DOHH2 (cell line): ENCODE results near the gene GPSM1.

Experiments
- EZH2phosphoT487 ChIP-seq: fragments of 200-600 bp; sonication (generic); IDR thresholded peaks from 2 replicates; pipeline ENCODE4 v1.6.1; 2017; ENCODE audit warnings: borderline replicate concordance, mild to moderate bottlenecking, antibody characterized with exemption, low read length, moderate library complexity, mixed read lengths
- TF ChIP-seq, protein P1 (sequence below): fragments of 200-600 bp; sonication (generic); IDR thresholded peaks from one replicate; pipeline ENCODE4 v1.5.1; 2014; ENCODE audit warnings: antibody characterized with exemption, mild to moderate bottlenecking, low read depth, low read length; ENCODE audit not compliant: poor library complexity, severe bottlenecking

DNA sequence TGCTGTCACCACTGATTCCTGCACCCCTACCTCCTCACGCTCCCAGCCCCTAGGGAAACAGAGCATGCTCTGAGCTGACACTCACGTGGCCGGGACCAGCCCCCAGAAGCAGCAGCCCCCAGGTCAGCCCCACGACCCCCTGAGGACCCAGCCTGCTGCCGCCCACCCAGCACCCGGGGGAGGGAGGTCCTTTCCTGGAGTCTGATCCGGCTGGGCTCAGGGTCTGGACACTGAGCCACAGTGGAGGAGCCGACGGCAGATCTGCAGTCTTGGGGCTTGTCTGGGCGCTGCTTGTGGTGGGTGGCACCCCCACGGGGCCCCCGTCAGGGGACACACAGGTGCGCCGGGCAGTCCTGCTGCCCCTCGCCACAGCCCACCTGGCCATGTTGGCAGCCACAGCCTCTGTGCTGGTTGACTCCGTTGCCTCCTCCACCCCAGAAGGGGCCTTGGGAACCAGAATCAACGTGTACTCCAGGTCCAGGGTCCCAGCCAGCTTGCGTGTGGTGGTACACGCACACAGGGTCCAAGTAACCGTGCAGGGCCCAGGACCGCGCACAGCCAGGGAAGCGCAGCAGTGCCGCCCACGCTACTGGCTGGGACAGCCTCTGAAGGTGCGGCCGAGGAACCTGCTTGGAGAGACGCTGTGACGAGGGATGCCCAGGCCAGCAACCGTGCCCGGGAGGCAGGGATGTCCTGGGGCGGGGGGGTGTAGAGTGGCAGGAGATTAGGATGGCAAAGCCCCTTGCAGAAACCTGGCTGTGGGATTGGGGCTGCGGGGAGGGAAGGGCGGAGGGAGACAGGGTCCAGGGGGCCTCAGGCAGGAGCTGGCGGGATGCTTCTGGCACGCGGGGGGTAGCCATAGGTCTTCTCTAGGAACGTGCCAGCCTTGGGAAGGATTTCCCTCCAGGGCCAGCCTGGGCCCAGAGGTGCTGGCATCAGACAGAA lies 32.7 kb downstream of the GPSM1 start:
- TF ChIP-seq, protein P1, sequence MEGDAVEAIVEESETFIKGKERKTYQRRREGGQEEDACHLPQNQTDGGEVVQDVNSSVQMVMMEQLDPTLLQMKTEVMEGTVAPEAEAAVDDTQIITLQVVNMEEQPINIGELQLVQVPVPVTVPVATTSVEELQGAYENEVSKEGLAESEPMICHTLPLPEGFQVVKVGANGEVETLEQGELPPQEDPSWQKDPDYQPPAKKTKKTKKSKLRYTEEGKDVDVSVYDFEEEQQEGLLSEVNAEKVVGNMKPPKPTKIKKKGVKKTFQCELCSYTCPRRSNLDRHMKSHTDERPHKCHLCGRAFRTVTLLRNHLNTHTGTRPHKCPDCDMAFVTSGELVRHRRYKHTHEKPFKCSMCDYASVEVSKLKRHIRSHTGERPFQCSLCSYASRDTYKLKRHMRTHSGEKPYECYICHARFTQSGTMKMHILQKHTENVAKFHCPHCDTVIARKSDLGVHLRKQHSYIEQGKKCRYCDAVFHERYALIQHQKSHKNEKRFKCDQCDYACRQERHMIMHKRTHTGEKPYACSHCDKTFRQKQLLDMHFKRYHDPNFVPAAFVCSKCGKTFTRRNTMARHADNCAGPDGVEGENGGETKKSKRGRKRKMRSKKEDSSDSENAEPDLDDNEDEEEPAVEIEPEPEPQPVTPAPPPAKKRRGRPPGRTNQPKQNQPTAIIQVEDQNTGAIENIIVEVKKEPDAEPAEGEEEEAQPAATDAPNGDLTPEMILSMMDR, result no peak
- no peak for TF ChIP-seq EZH2phosphoT487
